Gastroesophageal sphincter (tissue), 3 donors: ENCODE data around the gene FBP2.

Source experiments
- POLR2A ChIP-seq, 2 donors: fragments of 450-650 bp; IDR thresholded peaks; one replicate each; pipeline ENCODE4 v1.6.1; 2017; ENCODE audit warnings: antibody characterized with exemption in 2 of 2, mild to moderate bottlenecking in 2 of 2, moderate library complexity in 1 of 2
- TF ChIP-seq, protein P1 (sequence below), 4 experiments: fragments of 200-600 bp in 2 of 4; fragments of 450-650 bp in 2 of 4; sonication (generic) in 1 of 4; IDR thresholded peaks; one replicate each; pipeline ENCODE4 v1.5.1; 2017 to 2019; ENCODE audit warnings: antibody characterized with exemption in 4 of 4, mild to moderate bottlenecking in 2 of 4, moderate library complexity in 2 of 4

DNA sequence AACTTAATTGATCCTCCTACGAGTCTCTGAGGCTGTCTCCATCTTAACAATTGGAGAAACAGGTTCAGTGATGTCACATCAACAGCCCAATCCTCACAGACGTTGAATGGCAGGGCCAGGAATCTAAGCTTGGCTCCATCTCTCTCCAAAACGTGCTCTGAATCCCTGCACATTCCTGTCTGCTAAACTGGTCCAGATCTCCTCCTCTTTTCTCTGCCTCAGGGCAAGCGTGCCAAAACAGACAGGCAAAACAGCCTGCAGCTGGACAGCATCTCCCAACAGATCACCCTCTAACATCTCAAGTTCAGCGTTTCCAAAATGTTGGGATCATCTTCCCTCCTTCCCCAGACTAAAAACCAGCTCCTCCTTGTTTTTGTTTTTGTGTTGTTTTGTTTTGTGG, 39.1 kb upstream of the FBP2 start:
- TF ChIP-seq, protein P1, sequence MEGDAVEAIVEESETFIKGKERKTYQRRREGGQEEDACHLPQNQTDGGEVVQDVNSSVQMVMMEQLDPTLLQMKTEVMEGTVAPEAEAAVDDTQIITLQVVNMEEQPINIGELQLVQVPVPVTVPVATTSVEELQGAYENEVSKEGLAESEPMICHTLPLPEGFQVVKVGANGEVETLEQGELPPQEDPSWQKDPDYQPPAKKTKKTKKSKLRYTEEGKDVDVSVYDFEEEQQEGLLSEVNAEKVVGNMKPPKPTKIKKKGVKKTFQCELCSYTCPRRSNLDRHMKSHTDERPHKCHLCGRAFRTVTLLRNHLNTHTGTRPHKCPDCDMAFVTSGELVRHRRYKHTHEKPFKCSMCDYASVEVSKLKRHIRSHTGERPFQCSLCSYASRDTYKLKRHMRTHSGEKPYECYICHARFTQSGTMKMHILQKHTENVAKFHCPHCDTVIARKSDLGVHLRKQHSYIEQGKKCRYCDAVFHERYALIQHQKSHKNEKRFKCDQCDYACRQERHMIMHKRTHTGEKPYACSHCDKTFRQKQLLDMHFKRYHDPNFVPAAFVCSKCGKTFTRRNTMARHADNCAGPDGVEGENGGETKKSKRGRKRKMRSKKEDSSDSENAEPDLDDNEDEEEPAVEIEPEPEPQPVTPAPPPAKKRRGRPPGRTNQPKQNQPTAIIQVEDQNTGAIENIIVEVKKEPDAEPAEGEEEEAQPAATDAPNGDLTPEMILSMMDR (IDR thresholded peaks at IDR 0.05): no peak
- no peak for TF ChIP-seq POLR2A (IDR thresholded peaks at IDR 0.05)
